ENCODE data around the gene GANC.
"Not testable (repeated sequence)": the region's sequence is repeated elsewhere in the genome, so short reads cannot be mapped to it uniquely, and the experiment has no call there.

The GANC gene

GRCh38 chr15:42315521-42315920, 42.5 kb downstream of the GANC start:
- H3K4me1 ChIP-seq (ENCODE audit: control insufficient read depth, insufficient read depth, low read length): no peaks in the 10 kb centered on the region
- H3K4me3 ChIP-seq (ENCODE audit: low read depth, low read length): no peak overlapping the region
- ChIA-PET CTCF (no interaction called here), POLR2A (no interaction called here)
- TF ChIP-seq ZIC2 (tag by site-specific recombination; IDR thresholded peaks at IDR 0.05) (no peak), FEZF1 (tag by site-specific recombination; IDR thresholded peaks at IDR 0.05) (no peak), ZBTB49 (tag by site-specific recombination; IDR thresholded peaks at IDR 0.05; ENCODE audit: low read depth) (no peak), ZNF132 (tag by site-specific recombination; IDR thresholded peaks at IDR 0.05; ENCODE audit: borderline replicate concordance) (no peak), ZBTB8A (tag by site-specific recombination; IDR thresholded peaks at IDR 0.05) (no peak), ZNF707 (tag by site-specific recombination; IDR thresholded peaks at IDR 0.05) (no peak), ZNF777 (tag by site-specific recombination; IDR thresholded peaks at IDR 0.05; ENCODE audit: borderline replicate concordance) (no peak), TCF7L2 (IDR thresholded peaks at IDR 0.05; ENCODE audit: borderline replicate concordance, low read depth, low read length) (no peak), ZNF311 (tag by site-specific recombination; IDR thresholded peaks at IDR 0.05; ENCODE audit: borderline replicate concordance) (no peak), ZNF529 (tag by site-specific recombination; IDR thresholded peaks at IDR 0.05; ENCODE audit: insufficient replicate concordance) (no peak), HIC1 (tag by site-specific recombination; IDR thresholded peaks at IDR 0.05) (no peak), ZNF16 (tag by site-specific recombination; IDR thresholded peaks at IDR 0.05; ENCODE audit: low read depth) (no peak), ZNF510 (tag by site-specific recombination; IDR thresholded peaks at IDR 0.05; ENCODE audit: insufficient replicate concordance) (no peak), ZNF473 (tag by site-specific recombination; IDR thresholded peaks at IDR 0.05) (no peak)
- TF ChIP-seq, protein P1, sequence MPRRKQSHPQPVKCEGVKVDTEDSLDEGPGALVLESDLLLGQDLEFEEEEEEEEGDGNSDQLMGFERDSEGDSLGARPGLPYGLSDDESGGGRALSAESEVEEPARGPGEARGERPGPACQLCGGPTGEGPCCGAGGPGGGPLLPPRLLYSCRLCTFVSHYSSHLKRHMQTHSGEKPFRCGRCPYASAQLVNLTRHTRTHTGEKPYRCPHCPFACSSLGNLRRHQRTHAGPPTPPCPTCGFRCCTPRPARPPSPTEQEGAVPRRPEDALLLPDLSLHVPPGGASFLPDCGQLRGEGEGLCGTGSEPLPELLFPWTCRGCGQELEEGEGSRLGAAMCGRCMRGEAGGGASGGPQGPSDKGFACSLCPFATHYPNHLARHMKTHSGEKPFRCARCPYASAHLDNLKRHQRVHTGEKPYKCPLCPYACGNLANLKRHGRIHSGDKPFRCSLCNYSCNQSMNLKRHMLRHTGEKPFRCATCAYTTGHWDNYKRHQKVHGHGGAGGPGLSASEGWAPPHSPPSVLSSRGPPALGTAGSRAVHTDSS (tag by site-specific recombination; IDR thresholded peaks at IDR 0.05): no peak
- TF ChIP-seq, protein P2, sequence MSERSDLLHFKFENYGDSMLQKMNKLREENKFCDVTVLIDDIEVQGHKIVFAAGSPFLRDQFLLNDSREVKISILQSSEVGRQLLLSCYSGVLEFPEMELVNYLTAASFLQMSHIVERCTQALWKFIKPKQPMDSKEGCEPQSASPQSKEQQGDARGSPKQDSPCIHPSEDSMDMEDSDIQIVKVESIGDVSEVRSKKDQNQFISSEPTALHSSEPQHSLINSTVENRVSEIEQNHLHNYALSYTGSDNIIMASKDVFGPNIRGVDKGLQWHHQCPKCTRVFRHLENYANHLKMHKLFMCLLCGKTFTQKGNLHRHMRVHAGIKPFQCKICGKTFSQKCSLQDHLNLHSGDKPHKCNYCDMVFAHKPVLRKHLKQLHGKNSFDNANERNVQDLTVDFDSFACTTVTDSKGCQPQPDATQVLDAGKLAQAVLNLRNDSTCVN (tag by site-specific recombination; optimal IDR thresholded peaks at IDR 0.05): no peak
- TF ChIP-seq, protein P3, sequence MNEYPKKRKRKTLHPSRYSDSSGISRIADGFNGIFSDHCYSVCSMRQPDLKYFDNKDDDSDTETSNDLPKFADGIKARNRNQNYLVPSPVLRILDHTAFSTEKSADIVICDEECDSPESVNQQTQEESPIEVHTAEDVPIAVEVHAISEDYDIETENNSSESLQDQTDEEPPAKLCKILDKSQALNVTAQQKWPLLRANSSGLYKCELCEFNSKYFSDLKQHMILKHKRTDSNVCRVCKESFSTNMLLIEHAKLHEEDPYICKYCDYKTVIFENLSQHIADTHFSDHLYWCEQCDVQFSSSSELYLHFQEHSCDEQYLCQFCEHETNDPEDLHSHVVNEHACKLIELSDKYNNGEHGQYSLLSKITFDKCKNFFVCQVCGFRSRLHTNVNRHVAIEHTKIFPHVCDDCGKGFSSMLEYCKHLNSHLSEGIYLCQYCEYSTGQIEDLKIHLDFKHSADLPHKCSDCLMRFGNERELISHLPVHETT (tag by site-specific recombination; IDR thresholded peaks at IDR 0.05): no peak
- H3K36me3 ChIP-seq (ENCODE audit: control insufficient read depth in 2 of 2, insufficient read depth in 1 of 2, low read length in 2 of 2): peaks cover 0 to 4% of the 10 kb centered on the region in 2 experiments; a peak in 1 of 3 replicates
- H3K27ac ChIP-seq (ENCODE audit: extremely low read depth, low read depth, low read length): no peak overlapping the region
- H3K9me3 ChIP-seq (ENCODE audit: control insufficient read depth, insufficient read depth, low read depth, low read length): no peaks in the 10 kb centered on the region

DNA sequence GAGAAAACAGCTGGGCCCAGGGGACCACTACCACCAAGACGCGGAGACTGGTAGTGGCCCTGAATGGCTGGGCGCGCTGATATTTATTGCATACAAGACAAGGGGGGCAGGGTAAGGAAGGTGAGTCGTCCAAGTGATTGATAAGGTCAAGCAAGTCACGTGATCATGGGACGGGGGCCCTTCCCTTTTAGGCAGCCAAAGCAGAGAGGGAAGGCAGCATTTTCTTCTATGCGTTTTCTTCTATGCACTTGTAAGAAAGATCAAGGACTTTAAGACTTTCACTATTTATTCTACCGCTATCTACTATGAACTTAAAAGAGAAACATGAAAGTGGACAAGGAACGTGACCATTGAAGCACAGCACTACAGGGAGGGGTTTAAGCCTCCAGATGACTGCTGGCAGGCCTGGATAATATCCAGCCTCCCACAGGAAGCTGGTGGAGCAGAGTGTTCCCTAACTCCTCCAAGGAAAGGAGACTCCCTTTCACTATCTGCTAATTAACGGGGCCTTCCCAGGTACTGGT, 43.3 kb downstream of the GANC start:
- H3K27ac ChIP-seq (ENCODE audit: extremely low read depth, low read depth, low read length); H3K36me3 ChIP-seq (ENCODE audit: control insufficient read depth in 2 of 2, insufficient read depth in 1 of 2, low read length in 2 of 2); H3K9me3 ChIP-seq (ENCODE audit: control insufficient read depth, insufficient read depth, low read depth, low read length); H3K4me3 ChIP-seq (ENCODE audit: low read depth, low read length); H3K4me1 ChIP-seq (ENCODE audit: control insufficient read depth, insufficient read depth, low read length); POLR2A ChIA-PET; CTCF ChIA-PET: not testable (repeated sequence)
